ENCODE measurements around the gene FARS2. TPM values are rescaled to one million over a fixed set of nuclear protein-coding genes. Genes with fewer than 3 reads are reported as not detected.

Gene FARS2
- total and polyA plus RNA-seq, 2 donors (not counting 1 experiment from before 2014, with no cell fraction given): 33.0 to 35.5 TPM

- Histone ChIP-seq H3K4me2 (replicated peaks; ENCODE audit: low read depth, low read length, poor library complexity, severe bottlenecking) (no peak overlapping the region), H3K27ac (ENCODE audit: low read length in 2 of 2) (no peak overlapping the region), H3K9me3 (ENCODE audit: control extremely low read depth in 1 of 3, control insufficient read depth in 2 of 3, insufficient read depth in 1 of 3, low read length in 2 of 3) (no peaks in the 10 kb centered on the region), H3K79me2 (ENCODE audit: control insufficient read depth, insufficient read depth, low read length) (peaks cover 14% of the 10 kb centered on the region), H3K4me1 (ENCODE audit: control insufficient read depth in 2 of 2, insufficient read depth in 2 of 2, low read length in 2 of 2) (peaks cover 0 to 7% of the 10 kb centered on the region in 2 donors), H3K4me3 (ENCODE audit: control extremely low read depth in 1 of 5, extremely low read depth in 1 of 5, insufficient read depth in 1 of 5, low read depth in 2 of 5, low read length in 4 of 5) (no peak overlapping the region), H3K9ac (ENCODE audit: low read length) (no peak overlapping the region), H2AFZ (ENCODE audit: insufficient read depth, low read depth, low read length, poor library complexity, severe bottlenecking) (no peak overlapping the region), H3K27me3 (replicated peaks in 1 of 4; ENCODE audit: control extremely low read depth in 1 of 4, control insufficient read depth in 3 of 4, insufficient read depth in 4 of 4, low read length in 3 of 4) (no peaks in the 10 kb centered on the region), H3K36me3 (replicated peaks in 1 of 2; ENCODE audit: control extremely low read depth in 1 of 2, control insufficient read depth in 1 of 2, extremely low read depth in 1 of 2, insufficient read depth in 2 of 2, low read length in 1 of 2) (no peaks in the 10 kb centered on the region), H4K20me1 (ENCODE audit: control insufficient read depth, insufficient read depth, low read length, poor library complexity, severe bottlenecking) (no peaks in the 10 kb centered on the region)
- ATAC-seq (ENCODE audit: low read depth) (no peak), DNase-seq (no peak)
- Mint-ChIP-seq H3K4me1 (peaks cover 16% of the 10 kb centered on the region), H3K4me3 (no peak overlapping the region), H3K9me3 (ENCODE audit: insufficient read depth) (no peaks in the 10 kb centered on the region), H3K27me3 (no peaks in the 10 kb centered on the region), H3K27ac (no peak overlapping the region)
- TF ChIP-seq CTCF (IDR thresholded peaks at IDR 0.05) (no peak), EZH2 (IDR thresholded peaks at IDR 0.05; ENCODE audit: borderline replicate concordance, insufficient read depth, low read depth, low read length, poor library complexity, severe bottlenecking) (no peak)
- intact Hi-C loops (cut with micrococcal nuclease): no loop called here
- POLR2A ChIA-PET: no interaction called here
- WGBS (ENCODE audit: insufficient coverage): no CpG with 5 or more reads among the region's 1 CpG
- CTCF ChIA-PET: interaction anchor here (0.7 kb wide), 1 partner anchor 15 kb away, joined by 4 read pairs; no protein-coding TSS in a partner anchor
These were observed 92.7 kb downstream of the FARS2 start for GRCh38 chr6:5353971-5354370.

- Histone ChIP-seq H3K4me2 (replicated peaks; ENCODE audit: low read depth, low read length, poor library complexity, severe bottlenecking) (no peak overlapping the region), H2AFZ (ENCODE audit: insufficient read depth, low read depth, low read length, poor library complexity, severe bottlenecking) (no peak overlapping the region), H3K9ac (ENCODE audit: low read length) (no peak overlapping the region), H3K27me3 (replicated peaks in 1 of 4; ENCODE audit: control extremely low read depth in 1 of 4, control insufficient read depth in 3 of 4, insufficient read depth in 4 of 4, low read length in 3 of 4) (no peaks in the 10 kb centered on the region), H3K79me2 (ENCODE audit: control insufficient read depth, insufficient read depth, low read length) (peaks cover 20% of the 10 kb centered on the region), H3K4me3 (ENCODE audit: control extremely low read depth in 1 of 5, extremely low read depth in 1 of 5, insufficient read depth in 1 of 5, low read depth in 2 of 5, low read length in 4 of 5) (no peak overlapping the region), H3K27ac (ENCODE audit: low read length in 2 of 2) (no peak overlapping the region), H3K4me1 (ENCODE audit: control insufficient read depth in 2 of 2, insufficient read depth in 2 of 2, low read length in 2 of 2) (peaks cover 0 to 7% of the 10 kb centered on the region in 2 donors), H3K9me3 (ENCODE audit: control extremely low read depth in 1 of 3, control insufficient read depth in 2 of 3, insufficient read depth in 1 of 3, low read length in 2 of 3) (no peaks in the 10 kb centered on the region), H4K20me1 (ENCODE audit: control insufficient read depth, insufficient read depth, low read length, poor library complexity, severe bottlenecking) (no peaks in the 10 kb centered on the region), H3K36me3 (replicated peaks in 1 of 2; ENCODE audit: control extremely low read depth in 1 of 2, control insufficient read depth in 1 of 2, extremely low read depth in 1 of 2, insufficient read depth in 2 of 2, low read length in 1 of 2) (no peaks in the 10 kb centered on the region)
- no peak for ATAC-seq (ENCODE audit: low read depth)
- no peaks in the 10 kb centered on the region for H3K27me3 Mint-ChIP-seq
- no CpG with 5 or more reads among the region's 1 CpG for WGBS (ENCODE audit: insufficient coverage)
- no peak overlapping the region for H3K27ac Mint-ChIP-seq
- CTCF ChIA-PET: no interaction called here
- intact Hi-C loops (cut with micrococcal nuclease): no loop called here
- peaks cover 14% of the 10 kb centered on the region for H3K4me1 Mint-ChIP-seq
- no peak overlapping the region for H3K4me3 Mint-ChIP-seq
- POLR2A ChIA-PET: no interaction called here
- DNase-seq: no peak
- H3K9me3 Mint-ChIP-seq (ENCODE audit: insufficient read depth): no peaks in the 10 kb centered on the region
- TF ChIP-seq CTCF (IDR thresholded peaks at IDR 0.05) (no peak), EZH2 (IDR thresholded peaks at IDR 0.05; ENCODE audit: borderline replicate concordance, insufficient read depth, low read depth, low read length, poor library complexity, severe bottlenecking) (no peak)
These were observed 96.2 kb downstream of the FARS2 start for GRCh38 chr6:5357486-5357885.
